H1 (cell line): ENCODE measurements around the gene OR52B6. TPM values are rescaled to one million over a fixed set of nuclear protein-coding genes. Genes with fewer than 3 reads are reported as not detected.

ENCODE experiments used
- CTCF ChIA-PET: fragments of 300-600 bp; sonication (Branson Sonifier 250); formaldehyde crosslinking; loops from one replicate; lab custom pipeline; 2021; ENCODE audit not compliant: partially characterized antibody; lab: Charles Lee
- POLR2A ChIA-PET: fragments of 300-600 bp; sonication (Branson Sonifier 250); formaldehyde crosslinking; loops from one replicate; lab custom pipeline; 2021; ENCODE audit warnings: inconsistent platforms; ENCODE audit not compliant: partially characterized antibody; lab: Charles Lee
- DNase-seq, 2 experiments: peaks; one replicate each; pipeline versions ENCODE4 v3.0.0 to v3.0.0-alpha.2; 2010 to 2022; ENCODE audit warnings: low spot score in 2 of 2, low read depth in 1 of 2, mixed read lengths in 1 of 2
- FAIRE-seq: peaks from 2 replicates; lab custom pipeline; 2011; peaks lifted over from hg19 to GRCh38; lab: Jason Lieb, UNC
- H2AFZ ChIP-seq: 2 replicates; pipeline ENCODE4 v1.8.1; 2012; ENCODE audit warnings: low read length, inconsistent platforms
- H2AK5ac ChIP-seq: 2 replicates; pipeline ENCODE4 v1.6.1; 2013; ENCODE audit warnings: low read depth, low read length
- H2BK120ac ChIP-seq: replicated peaks from 2 replicates; pipeline ENCODE3; 2013; ENCODE audit warnings: low read depth, low read length, inconsistent platforms
- H2BK12ac ChIP-seq: 2 replicates; pipeline ENCODE4 v1.6.1; 2013; ENCODE audit warnings: low read depth, low read length
- H2BK15ac ChIP-seq: 2 replicates; pipeline ENCODE4 v1.6.1; 2013; ENCODE audit warnings: low read length
- H2BK20ac ChIP-seq: 2 replicates; pipeline ENCODE4 v1.6.1; 2013; ENCODE audit warnings: low read length
- H2BK5ac ChIP-seq: 2 replicates; pipeline ENCODE4 v1.6.1; 2013; ENCODE audit warnings: low read depth, low read length
- H3K14ac ChIP-seq: 2 replicates; pipeline ENCODE4 v1.6.1; 2013; ENCODE audit warnings: inconsistent platforms; ENCODE audit not compliant: insufficient read length
- H3K18ac ChIP-seq: 2 replicates; pipeline ENCODE4 v1.6.1; 2013; ENCODE audit warnings: low read length; ENCODE audit errors: extremely low read depth
- H3K23ac ChIP-seq: 2 replicates; pipeline ENCODE4 v1.6.1; 2013; ENCODE audit warnings: inconsistent platforms; ENCODE audit not compliant: insufficient read length
- H3K23me2 ChIP-seq: 2 replicates; pipeline ENCODE4 v1.6.1; 2013; ENCODE audit warnings: low read depth, low read length
- H3K27ac ChIP-seq: 2 replicates; pipeline ENCODE4 v1.6.1; 2011; ENCODE audit warnings: low read depth, low read length, inconsistent platforms
- H3K27me3 ChIP-seq, 4 experiments: replicated peaks in 1 of 4; 1 replicate in 1 of 4; 2 replicates in 3 of 4; pipeline versions ENCODE4 v1.6.1 to v1.8.1; 2011 to 2013; ENCODE audit warnings: low read length in 3 of 4, mild to moderate bottlenecking in 3 of 4, inconsistent platforms in 2 of 4, mixed read lengths in 2 of 4, moderate library complexity in 1 of 4; ENCODE audit not compliant: control insufficient read depth in 3 of 4, insufficient read depth in 3 of 4; ENCODE audit errors: extremely low read depth in 1 of 4
- H3K36me3 ChIP-seq, 4 experiments: 2 replicates each; pipeline versions ENCODE4 v1.6.1 to v1.8.1; 2011 to 2013; ENCODE audit warnings: mild to moderate bottlenecking in 4 of 4, low read length in 3 of 4, moderate library complexity in 2 of 4, control low read depth in 1 of 4, inconsistent platforms in 1 of 4; ENCODE audit not compliant: insufficient read depth in 4 of 4, control insufficient read depth in 2 of 4
- H3K4ac ChIP-seq: replicated peaks from 2 replicates; pipeline ENCODE3; 2013; ENCODE audit warnings: low read length, low read depth, mixed read lengths, inconsistent platforms; ENCODE audit not compliant: insufficient read length
- H3K4me1 ChIP-seq, 4 experiments: replicated peaks in 1 of 4; 1 replicate in 1 of 4; 2 replicates in 3 of 4; pipeline versions ENCODE4 v1.6.1 to v1.8.1; 2011 to 2013; ENCODE audit warnings: low read length in 3 of 4, inconsistent platforms in 2 of 4, mixed read lengths in 1 of 4; ENCODE audit not compliant: insufficient read depth in 4 of 4, control insufficient read depth in 3 of 4
- H3K4me2 ChIP-seq, 2 experiments: 2 replicates each; pipeline versions ENCODE4 v1.6.1 to v1.8.1; 2011 to 2013; ENCODE audit warnings: low read depth in 2 of 2, low read length in 2 of 2, control low read depth in 1 of 2, inconsistent platforms in 1 of 2, mild to moderate bottlenecking in 1 of 2; ENCODE audit not compliant: insufficient read depth in 1 of 2
- H3K4me3 ChIP-seq, 4 experiments: fragments of 200-600, 300-600 bp in 1 of 4; sonication (generic), shearing (Covaris generic), sonication (Bioruptor Twin) in 1 of 4; 2 replicates each; pipeline versions ENCODE4 v1.5.1 to v1.8.1; 2011 to 2016; ENCODE audit warnings: low read length in 4 of 4, low read depth in 3 of 4, control low read depth in 2 of 4, inconsistent platforms in 2 of 4, mild to moderate bottlenecking in 2 of 4, mixed read lengths in 1 of 4, moderate library complexity in 1 of 4; ENCODE audit not compliant: insufficient read depth in 2 of 4; ENCODE audit errors: extremely low read depth in 1 of 4
- H3K56ac ChIP-seq: replicated peaks from 2 replicates; pipeline ENCODE3; 2013; ENCODE audit warnings: low read depth, mild to moderate bottlenecking, mixed read lengths, low read length, inconsistent platforms; ENCODE audit not compliant: insufficient read length
- H3K79me1 ChIP-seq: 2 replicates; pipeline ENCODE4 v1.6.1; 2013; ENCODE audit warnings: low read depth, low read length, control low read depth
- H3K79me2 ChIP-seq, 2 experiments: 2 replicates each; pipeline versions ENCODE4 v1.6.1 to v1.8.1; 2012 to 2013; ENCODE audit warnings: low read length in 2 of 2, mild to moderate bottlenecking in 2 of 2, inconsistent platforms in 1 of 2; ENCODE audit not compliant: insufficient read depth in 2 of 2, control insufficient read depth in 1 of 2
- H3K9ac ChIP-seq, 4 experiments: replicated peaks in 1 of 4; 1 replicate in 1 of 4; 2 replicates in 3 of 4; pipeline versions ENCODE4 v1.6.1 to v1.8.1; 2011 to 2013; ENCODE audit warnings: low read depth in 3 of 4, low read length in 3 of 4, control low read depth in 2 of 4, mild to moderate bottlenecking in 2 of 4, moderate library complexity in 2 of 4, inconsistent platforms in 1 of 4; ENCODE audit errors: extremely low read depth in 1 of 4
- H3K9me3 ChIP-seq, 2 experiments: 2 replicates each; pipeline versions ENCODE4 v1.6.1 to v1.8.1; 2012 to 2013; ENCODE audit warnings: mild to moderate bottlenecking in 2 of 2, moderate library complexity in 2 of 2, control low read depth in 1 of 2, inconsistent platforms in 1 of 2, low read depth in 1 of 2, low read length in 1 of 2, mixed read lengths in 1 of 2; ENCODE audit not compliant: insufficient read depth in 2 of 2
- H4K20me1 ChIP-seq, 2 experiments: replicated peaks in 1 of 2; 2 replicates each; pipeline versions ENCODE3 to v1.8.1; 2011 to 2013; ENCODE audit warnings: inconsistent platforms in 2 of 2, low read length in 2 of 2, mild to moderate bottlenecking in 1 of 2; ENCODE audit not compliant: insufficient read depth in 2 of 2, control insufficient read depth in 1 of 2
- H4K5ac ChIP-seq: 2 replicates; pipeline ENCODE4 v1.6.1; 2013; ENCODE audit warnings: low read length, low read depth, mixed read lengths, inconsistent platforms; ENCODE audit not compliant: insufficient read length
- H4K8ac ChIP-seq: 2 replicates; pipeline ENCODE4 v1.8.0; 2013; ENCODE audit warnings: mild to moderate bottlenecking, moderate library complexity, low read length, inconsistent platforms; ENCODE audit not compliant: insufficient read depth; ENCODE audit errors: extremely low read depth
- H4K91ac ChIP-seq: replicated peaks from 2 replicates; pipeline ENCODE3; 2013; ENCODE audit warnings: low read length, mixed read lengths, inconsistent platforms; ENCODE audit not compliant: insufficient read length
- ASH2L ChIP-seq: fragments of 200-600, 300-600 bp; sonication (generic); IDR thresholded peaks from one replicate; pipeline ENCODE4 v1.7.1; 2017; ENCODE audit warnings: low read length
- JUND ChIP-seq: IDR thresholded peaks from 2 replicates; pipeline ENCODE4 v1.6.1; 2011; ENCODE audit warnings: mild to moderate bottlenecking, improper control_type of control experiment, low read length
- RBBP5 ChIP-seq: IDR thresholded peaks from 2 replicates; pipeline ENCODE4 v1.7.1; 2012; ENCODE audit warnings: low read depth, mild to moderate bottlenecking, inconsistent platforms, low read length, moderate library complexity, borderline replicate concordance
- WGBS, 2 experiments: shearing (Covaris generic) in 1 of 2; methylation state at CpG; one replicate each; pipeline versions ENCODE4 v1.1.6 to v1.1.7; 2013 to 2015; ENCODE audit warnings: low lambda C conversion rate in 2 of 2, mixed read lengths in 2 of 2, inconsistent platforms in 1 of 2, low coverage in 1 of 2, missing lambda C conversion rate in 1 of 2; ENCODE audit not compliant: insufficient replicate concordance in 2 of 2, insufficient coverage in 1 of 2, insufficient read length in 1 of 2; ENCODE audit errors: extremely low coverage in 1 of 2, missing lambda C conversion rate in 1 of 2; 5-methylcytosine and 5-hydroxymethylcytosine counted together
- polyA plus RNA-seq, 7 experiments: library from polyadenylated mRNA; depleted of rRNA in 3 of 7; stranded (reverse) in 5 of 7; unstranded in 2 of 7; fragments of >200 nt in 5 of 7; fragments of 200-250 nt in 2 of 7; gene quantifications; 1 replicate in 5 of 7; 2 replicates in 1 of 7; 4 replicates in 1 of 7; pipeline versions ENCODE4 v1.2.1 to v1.2.3, GENCODE V29; 2011 to 2013; ENCODE audit warnings: missing spikeins in 2 of 7, mixed read lengths in 2 of 7
- total RNA-seq: library from RNA; stranded (reverse); fragmentation: NEBNext Ultra II Directional; extraction: Animal tissue kit (Norgen Biotek cat#: 25700); gene quantifications from 2 replicates; pipeline ENCODE4 v1.2.1, GENCODE V29; 2021

OR52B6 gene
- total and polyA plus RNA-seq, 2 of the 8 experiments (the other 6 are each of a cell fraction or from before 2014, with no cell fraction given): not detected

GRCh38 chr11:5624489-5625279 is 44.0 kb downstream of the OR52B6 start, which contains the start of gene TRIM34:
Gene TRIM34, plus strand, starts transcription at chr11:5625001. Its CDS starts 7,331 bp downstream, at chr11:5632332.
- FAIRE-seq: peak; percentile 45
- Histone ChIP-seq H3K23ac (no peak within 1 kb of the TSS), H2AFZ (peak within 1 kb of the TSS; percentile 98), H2BK5ac (no peak within 1 kb of the TSS), H3K36me3 (no peaks in the 10 kb centered on the region), H2BK12ac (0 out of 2 replicates have a peak within 1 kb of the TSS, but pooled peaks have one; percentile 14), H3K27ac (no peak within 1 kb of the TSS), H2BK20ac (no peak within 1 kb of the TSS), H3K14ac (no peak within 1 kb of the TSS), H3K27me3 (no peaks in the 10 kb centered on the region), H3K4ac (no peak within 1 kb of the TSS), H3K9me3 (no peaks in the 10 kb centered on the region), H2AK5ac (peak within 1 kb of the TSS; percentile 24; the same call in 1 of the 2 replicates), H3K23me2 (no peaks in the 10 kb centered on the region), H3K4me3 (peak within 1 kb of the TSS in 1 of 4 experiments; percentile 48; a peak in 2 of 8 replicates), H3K4me2 (peak within 1 kb of the TSS; percentile 55 to 64), H4K91ac (no peak within 1 kb of the TSS), H3K56ac (no peak within 1 kb of the TSS), H4K20me1 (no peaks in the 10 kb centered on the region), H2BK15ac (peak within 1 kb of the TSS; percentile 84; the same call in 1 of the 2 replicates), H2BK120ac (no peak within 1 kb of the TSS), H3K79me2 (no peaks in the 10 kb centered on the region), H3K9ac (no peak within 1 kb of the TSS), H3K4me1 (peaks cover 0 to 17% (median 6%) of the 10 kb centered on the region in 4 experiments; a peak in 4 of 7 replicates), H3K79me1 (no peaks in the 10 kb centered on the region; the same call in 1 of the 2 replicates), H3K18ac (peak within 1 kb of the TSS; percentile 75), H4K5ac (no peak within 1 kb of the TSS), H4K8ac (no peak within 1 kb of the TSS)
- ChIA-PET CTCF (interaction anchor here (1.1 to 1.3 kb wide), 2 partner anchors 10 to 24 kb away, joined by 3 to 4 read pairs; no protein-coding TSS in a partner anchor), POLR2A (interaction anchor here (0.6 kb wide), 1 partner anchor 61 kb away, joined by 3 read pairs; no protein-coding TSS in a partner anchor)
- WGBS, 2 experiments: 67% methylated on average over 7 of the region's 7 CpGs; no CpG with 5 or more reads in 1 of the 2 experiments
- TF ChIP-seq JUND: no peak
- peak; percentile 45 for TF ChIP-seq ASH2L
- TF ChIP-seq RBBP5: 0 out of 2 replicates have a peak, but pooled peaks have one; percentile 36
- peak in 1 of 2 experiments; percentile 53 for DNase-seq
